Body of pancreas (tissue), 4 donors: ENCODE data around the gene SYNPO. TPM values are rescaled to one million over a fixed set of nuclear protein-coding genes. Genes with fewer than 3 reads are reported as not detected.

ENCODE experiments used
- ATAC-seq: fragments of 150-250 bp; one replicate; pipeline ENCODE4 v1.9.1; 2016
- DNase-seq, 4 donors: peaks; one replicate each; pipeline ENCODE4 v3.0.0-alpha.2; 2019
- H3K27ac ChIP-seq, 4 donors: fragments of 200-600 bp; sonication (generic); 1 replicate in 3 of 4; 2 replicates in 1 of 4; pipeline versions ENCODE4 v1.5.1 to v1.6.1; 2016 to 2019; ENCODE audit warnings: mild to moderate bottlenecking in 1 of 4, mixed read lengths in 1 of 4, moderate library complexity in 1 of 4
- H3K27me3 ChIP-seq, 2 donors: fragments of 200-600 bp; sonication (generic); one replicate each; pipeline ENCODE4 v1.6.0; 2016; ENCODE audit warnings: mild to moderate bottlenecking in 1 of 2
- H3K36me3 ChIP-seq, 2 donors: fragments of 200-600 bp; sonication (generic); replicated peaks in 1 of 2; 2 replicates each; pipeline ENCODE4 v1.5.1; 2016; ENCODE audit warnings: low read depth in 2 of 2; ENCODE audit not compliant: insufficient read depth in 1 of 2
- H3K4me1 ChIP-seq: fragments of 200-600 bp; sonication (generic); one replicate; pipeline ENCODE4 v1.6.0; 2016
- H3K4me3 ChIP-seq, 2 donors: fragments of 200-600 bp; sonication (generic); 1 replicate in 1 of 2; 2 replicates in 1 of 2; pipeline ENCODE4 v1.5.1; 2016 to 2019
- H3K9me3 ChIP-seq, 3 donors: fragments of 200-600 bp; sonication (generic); 1 replicate in 2 of 3; 2 replicates in 1 of 3; pipeline ENCODE4 v1.5.1; 2016
- CTCF ChIP-seq, 7 experiments: fragments of 450-650 bp in 4 of 7; fragments of 200-600 bp in 3 of 7; sonication (generic) in 3 of 7; IDR thresholded peaks; one replicate each; pipeline ENCODE4 v1.5.1; 2016 to 2019; ENCODE audit warnings: antibody characterized with exemption in 7 of 7
- POLR2A ChIP-seq, 3 donors: fragments of 450-650 bp; IDR thresholded peaks; one replicate each; pipeline ENCODE4 v1.6.1; 2016; ENCODE audit warnings: antibody characterized with exemption in 3 of 3, mild to moderate bottlenecking in 2 of 3
- WGBS, 2 donors: methylation state at CpG; one replicate each; pipeline ENCODE4 v1.1.5; 2017; 5-methylcytosine and 5-hydroxymethylcytosine counted together
- intact Hi-C: fragments of 100-400 bp; cut with DNase I; formaldehyde crosslinking; loops from one replicate; pipeline ENCODE4 v1.15.1; 2023
- total RNA-seq, 2 donors: library from RNA; depleted of rRNA; stranded (reverse); fragments of >200 nt; gene quantifications; one replicate each; pipeline ENCODE4 v1.1.0, GENCODE V29; 2016

Gene SYNPO
- total RNA-seq, 2 donors from 2014 or later: 18.4 to 40.9 TPM

- ATAC-seq (no peak), DNase-seq (no peak)
- Histone ChIP-seq H3K4me1 (no peaks in the 10 kb centered on the region), H3K27ac (no peak overlapping the region), H3K9me3 (no peaks in the 10 kb centered on the region), H3K4me3 (no peak overlapping the region), H3K36me3 (peaks cover 26 to 33% of the 10 kb centered on the region in 2 donors), H3K27me3 (no peaks in the 10 kb centered on the region)
- 60 to 76% methylated on average over 1 of the region's 1 CpG for whole genome bisulfite sequencing, 2 donors
- TF ChIP-seq CTCF (IDR thresholded peaks at IDR 0.05): no peak
- TF ChIP-seq POLR2A (IDR thresholded peaks at IDR 0.05): no peak
- intact Hi-C loops: no loop called here
Measured at GRCh38 chr5:150689120-150689519, 48.7 kb downstream of the SYNPO start.

GRCh38 chr5:150690760-150691159 lies 50.3 kb downstream of the SYNPO start:
- Histone ChIP-seq H3K9me3 (no peaks in the 10 kb centered on the region), H3K4me1 (no peaks in the 10 kb centered on the region), H3K36me3 (peaks cover 35 to 47% of the 10 kb centered on the region in 2 donors), H3K27ac (no peak overlapping the region), H3K27me3 (no peaks in the 10 kb centered on the region), H3K4me3 (no peak overlapping the region)
- WGBS, 2 donors: 74 to 79% methylated on average over 6 of the region's 6 CpGs
- ATAC-seq (no peak), DNase-seq (no peak)
- intact Hi-C loops: no loop called here
- no peak for TF ChIP-seq CTCF (IDR thresholded peaks at IDR 0.05)

GRCh38 chr5:150692276-150692675 lies 51.8 kb downstream of the SYNPO start:
- H3K36me3 ChIP-seq: peaks cover 44 to 60% of the 10 kb centered on the region in 2 donors
- H3K4me3 ChIP-seq: no peak overlapping the region
- no peaks in the 10 kb centered on the region for H3K9me3 ChIP-seq
- TF ChIP-seq POLR2A (IDR thresholded peaks at IDR 0.05) (no peak), CTCF (IDR thresholded peaks at IDR 0.05) (no peak)
- H3K27ac ChIP-seq: no peak overlapping the region
- H3K4me1 ChIP-seq: no peaks in the 10 kb centered on the region
- intact Hi-C loops: no loop called here
- 86 to 93% methylated on average over 3 of the region's 3 CpGs for WGBS, 2 donors
- DNase-seq (no peak), ATAC-seq (no peak)
- no peaks in the 10 kb centered on the region for H3K27me3 ChIP-seq

GRCh38 chr5:150694612-150695011 lies 54.2 kb downstream of the SYNPO start:
- peaks cover 5% of the 10 kb centered on the region for H3K4me1 ChIP-seq
- TF ChIP-seq CTCF (IDR thresholded peaks at IDR 0.05) (no peak), POLR2A (IDR thresholded peaks at IDR 0.05) (no peak)
- H3K27ac ChIP-seq: no peak overlapping the region
- intact Hi-C loops: no loop called here
- peaks cover 44 to 66% of the 10 kb centered on the region in 2 donors for H3K36me3 ChIP-seq
- 84 to 86% methylated on average over 3 of the region's 3 CpGs for WGBS, 2 donors
- no peaks in the 10 kb centered on the region for H3K9me3 ChIP-seq
- H3K4me3 ChIP-seq: no peak overlapping the region
- no peaks in the 10 kb centered on the region for H3K27me3 ChIP-seq
- no peak for ATAC-seq
- no peak for DNase-seq

- Histone ChIP-seq H3K4me3 (peak overlapping the region; percentile 88 to 98), H3K36me3 (peaks cover 9 to 23% of the 10 kb centered on the region in 2 donors), H3K27ac (peak overlapping the region; percentile 85 to 97 (median 96)), H3K4me1 (peaks cover 14% of the 10 kb centered on the region), H3K9me3 (no peaks in the 10 kb centered on the region), H3K27me3 (no peaks in the 10 kb centered on the region)
- DNase-seq (no peak), ATAC-seq (no peak)
- intact Hi-C loops: no loop called here
- TF ChIP-seq CTCF (IDR thresholded peaks at IDR 0.05): no peak
- no peak for TF ChIP-seq POLR2A (IDR thresholded peaks at IDR 0.05)
- 1% methylated on average over 11 to 15 of the region's 15 CpGs for WGBS, 2 donors
Measured at GRCh38 chr5:150700246-150700593, 59.8 kb downstream of the SYNPO start.
